ENCODE data around the gene SLC4A11. TPM values are rescaled to one million over a fixed set of nuclear protein-coding genes. Genes with fewer than 3 reads are reported as not detected.

The SLC4A11 gene
- polyA plus RNA-seq, 2 of the 4 experiments (the other 2 are of a cell fraction): 2.0 to 10.7 TPM

DNA sequence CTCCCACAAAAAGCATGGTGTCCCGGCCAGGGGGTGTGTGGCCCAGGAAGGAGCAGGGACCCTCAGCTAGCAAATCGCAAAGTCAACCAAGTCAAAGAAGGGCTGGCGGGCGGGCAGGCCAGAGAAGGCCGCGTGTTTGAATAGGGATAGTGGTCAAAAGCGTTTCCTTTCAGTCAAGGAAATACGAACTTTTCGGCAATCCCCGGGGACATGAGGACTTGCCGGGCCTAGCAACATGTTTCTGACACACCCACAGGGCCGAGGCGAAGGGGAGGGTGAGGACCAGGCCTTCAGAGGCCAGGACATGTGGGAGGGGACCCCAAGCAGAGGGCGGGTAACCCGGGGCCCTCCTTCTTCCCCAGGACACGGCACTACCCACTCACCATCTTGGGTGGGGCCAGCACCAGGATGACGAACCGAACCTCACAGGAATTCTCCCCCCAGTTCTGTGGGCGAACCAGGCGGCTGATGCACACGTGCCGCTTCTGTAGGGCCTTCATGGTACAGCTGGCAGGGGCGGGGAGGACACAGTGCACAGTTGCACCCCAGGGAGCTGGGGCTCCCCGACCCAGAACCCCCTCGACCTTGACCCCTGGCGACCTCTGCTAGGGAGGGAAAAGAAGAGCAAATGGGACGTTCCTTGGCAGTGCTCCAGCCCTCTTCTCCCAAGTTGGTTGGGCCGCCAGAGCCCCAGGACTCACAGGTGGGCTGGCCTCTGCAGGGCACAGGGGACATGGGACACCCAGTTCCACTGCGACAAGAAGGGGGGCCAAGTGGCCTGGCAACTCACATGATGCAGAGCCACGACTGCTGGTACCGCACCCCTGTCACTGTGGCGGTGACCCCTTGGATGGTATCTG, 5.6 kb downstream of the SLC4A11 start:
- ATAC-seq (no peak), FAIRE-seq (no peak), DNase-seq (ENCODE audit: low read depth in 1 of 2, low spot score in 1 of 2) (no peak)
- Histone ChIP-seq H3K27ac (no peak overlapping the region), H3K4me1 (peaks cover 24% of the 10 kb centered on the region), H3K9me3 (no peaks in the 10 kb centered on the region), H3K4me3 (no peak overlapping the region), H3K4me2 (no peak overlapping the region)
- 83% methylated on average over 30 of the region's 32 CpGs for WGBS (ENCODE audit: missing lambda C conversion rate)
- TF ChIP-seq BHLHE40 (IDR thresholded peaks at IDR 0.05; ENCODE audit: low read depth, low read length): no peak
- POLR2A ChIA-PET: no interaction called here
- CTCF ChIA-PET: interaction anchor here (1.1 to 3.3 kb wide), 4 partner anchors 10 to 83 kb away, joined by 3 to 15 read pairs (median 6); no protein-coding TSS in a partner anchor

DNA sequence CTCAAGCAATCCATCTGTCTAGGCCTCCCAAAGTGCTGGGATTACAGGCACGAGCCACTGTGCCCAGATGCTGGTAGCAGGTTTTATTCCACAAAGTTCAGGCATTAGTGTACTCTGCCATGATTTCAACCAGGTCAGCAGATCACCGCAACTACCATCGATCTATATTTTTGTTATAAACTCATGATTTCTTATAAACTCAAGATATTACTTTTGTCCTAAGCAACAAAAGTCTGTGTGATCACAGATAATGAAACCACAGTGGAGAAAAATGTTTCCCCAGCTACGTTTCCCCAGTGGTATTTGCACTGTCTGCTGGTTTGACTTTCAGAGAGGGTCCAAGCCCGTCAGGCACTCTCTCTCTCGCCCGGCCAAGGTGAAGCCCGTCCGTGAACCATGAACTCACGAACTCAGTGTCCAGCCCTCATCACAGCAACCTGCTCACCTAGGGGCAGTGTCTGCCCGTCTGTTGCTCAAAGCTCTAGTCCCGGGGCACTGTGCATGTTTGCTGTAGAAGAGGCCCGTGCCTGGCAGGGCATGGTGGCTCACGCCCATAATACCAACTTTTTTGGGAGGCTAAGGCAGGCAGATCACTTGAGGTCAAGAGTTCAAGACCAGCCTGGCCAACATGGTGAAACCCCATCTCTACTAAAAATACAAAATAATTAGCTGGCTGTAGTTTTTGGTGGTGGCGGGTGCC, 7.0 kb downstream of the SLC4A11 start:
- H3K27ac ChIP-seq: no peak overlapping the region
- FAIRE-seq: no peak
- CTCF ChIA-PET: interaction anchor here (0.6 to 3.3 kb wide), 7 partner anchors 8 to 85 kb away, joined by 3 to 15 read pairs (median 6); no protein-coding TSS in a partner anchor
- peaks cover 19% of the 10 kb centered on the region for H3K4me1 ChIP-seq
- no peaks in the 10 kb centered on the region for H3K9me3 ChIP-seq
- ATAC-seq: no peak
- 87% methylated on average over 15 of the region's 15 CpGs for WGBS (ENCODE audit: missing lambda C conversion rate)
- POLR2A ChIA-PET: no interaction called here
- DNase-seq (ENCODE audit: low read depth in 1 of 2, low spot score in 1 of 2): no peak
- no peak overlapping the region for H3K4me2 ChIP-seq
- H3K4me3 ChIP-seq: no peak overlapping the region
- TF ChIP-seq MYC (IDR thresholded peaks at IDR 0.05; ENCODE audit: borderline replicate concordance, low read length) (no peak), RNF2 (IDR thresholded peaks at IDR 0.05; ENCODE audit: borderline replicate concordance, low read depth) (no peak), RARB (CRISPR knock-in tag; IDR thresholded peaks at IDR 0.05) (no peak), NPAS2 (CRISPR knock-in tag; IDR thresholded peaks at IDR 0.05; ENCODE audit: borderline replicate concordance) (no peak), FOXS1 (CRISPR knock-in tag; IDR thresholded peaks at IDR 0.05) (no peak), POLR2AphosphoS2 (conservative IDR thresholded peaks at IDR 0.05; ENCODE audit: low read length) (no peak), HOXB13 (CRISPR knock-in tag; IDR thresholded peaks at IDR 0.05; ENCODE audit: low read depth) (no peak), NR3C1 (IDR thresholded peaks at IDR 0.05) (no peak), ZNF302 (CRISPR knock-in tag; IDR thresholded peaks at IDR 0.05) (no peak)
- TF ChIP-seq, protein P1, sequence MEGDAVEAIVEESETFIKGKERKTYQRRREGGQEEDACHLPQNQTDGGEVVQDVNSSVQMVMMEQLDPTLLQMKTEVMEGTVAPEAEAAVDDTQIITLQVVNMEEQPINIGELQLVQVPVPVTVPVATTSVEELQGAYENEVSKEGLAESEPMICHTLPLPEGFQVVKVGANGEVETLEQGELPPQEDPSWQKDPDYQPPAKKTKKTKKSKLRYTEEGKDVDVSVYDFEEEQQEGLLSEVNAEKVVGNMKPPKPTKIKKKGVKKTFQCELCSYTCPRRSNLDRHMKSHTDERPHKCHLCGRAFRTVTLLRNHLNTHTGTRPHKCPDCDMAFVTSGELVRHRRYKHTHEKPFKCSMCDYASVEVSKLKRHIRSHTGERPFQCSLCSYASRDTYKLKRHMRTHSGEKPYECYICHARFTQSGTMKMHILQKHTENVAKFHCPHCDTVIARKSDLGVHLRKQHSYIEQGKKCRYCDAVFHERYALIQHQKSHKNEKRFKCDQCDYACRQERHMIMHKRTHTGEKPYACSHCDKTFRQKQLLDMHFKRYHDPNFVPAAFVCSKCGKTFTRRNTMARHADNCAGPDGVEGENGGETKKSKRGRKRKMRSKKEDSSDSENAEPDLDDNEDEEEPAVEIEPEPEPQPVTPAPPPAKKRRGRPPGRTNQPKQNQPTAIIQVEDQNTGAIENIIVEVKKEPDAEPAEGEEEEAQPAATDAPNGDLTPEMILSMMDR (IDR thresholded peaks at IDR 0.05): no peak
- TF ChIP-seq, protein P2, sequence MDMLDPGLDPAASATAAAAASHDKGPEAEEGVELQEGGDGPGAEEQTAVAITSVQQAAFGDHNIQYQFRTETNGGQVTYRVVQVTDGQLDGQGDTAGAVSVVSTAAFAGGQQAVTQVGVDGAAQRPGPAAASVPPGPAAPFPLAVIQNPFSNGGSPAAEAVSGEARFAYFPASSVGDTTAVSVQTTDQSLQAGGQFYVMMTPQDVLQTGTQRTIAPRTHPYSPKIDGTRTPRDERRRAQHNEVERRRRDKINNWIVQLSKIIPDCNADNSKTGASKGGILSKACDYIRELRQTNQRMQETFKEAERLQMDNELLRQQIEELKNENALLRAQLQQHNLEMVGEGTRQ (IDR thresholded peaks at IDR 0.05): no peak

DNA sequence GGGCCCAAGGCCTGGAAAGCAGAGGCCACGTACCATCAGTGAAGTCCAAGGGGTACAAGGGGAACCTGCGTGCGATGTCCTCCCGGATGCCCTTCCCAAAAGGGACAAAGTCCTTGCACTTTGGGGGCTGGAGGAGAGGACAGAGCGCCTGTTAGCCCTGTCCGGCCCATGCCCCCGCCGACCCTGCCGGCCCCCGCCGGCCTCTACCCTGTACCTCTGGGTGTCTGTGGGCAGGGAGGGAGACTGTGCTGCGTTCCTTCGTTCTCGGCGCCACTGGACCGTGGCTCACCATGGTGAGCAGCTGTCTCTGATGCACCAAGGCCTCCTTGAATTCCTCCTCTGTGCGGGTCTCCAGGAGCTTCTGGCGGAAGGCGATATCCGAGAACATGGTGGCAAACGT, 7.9 kb downstream of the SLC4A11 start:
- FAIRE-seq: no peak
- WGBS (ENCODE audit: missing lambda C conversion rate): 94% methylated on average over 20 of the region's 21 CpGs

DNA sequence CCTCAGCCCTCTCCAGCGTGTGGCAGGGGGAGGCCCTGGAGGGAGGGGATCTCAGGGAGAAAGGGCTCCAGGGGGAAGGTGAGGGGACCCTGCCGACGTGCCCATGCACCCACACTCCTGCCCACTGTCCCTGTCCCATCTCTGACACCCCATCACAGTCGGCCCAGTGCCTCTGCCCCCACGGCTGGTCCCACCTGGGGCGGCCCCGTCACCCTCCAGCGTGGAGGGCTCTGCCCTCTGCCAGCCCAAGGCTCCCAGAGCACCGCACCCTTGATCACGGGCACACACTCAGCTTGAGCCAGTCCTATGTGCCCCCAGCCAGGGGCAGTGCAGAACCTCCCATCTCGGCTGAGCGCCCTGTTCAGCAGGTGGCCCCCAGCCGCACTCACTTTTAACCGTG, 9.2 kb downstream of the SLC4A11 start:
- 90% methylated on average over 12 of the region's 14 CpGs for WGBS (ENCODE audit: missing lambda C conversion rate)
- DNase-seq (ENCODE audit: low read depth in 1 of 2, low spot score in 1 of 2): no peak
- CTCF ChIA-PET: interaction anchor here (0.6 to 4.1 kb wide), 3 partner anchors 11 to 99 kb away, joined by 3 to 32 read pairs (median 3); no protein-coding TSS in a partner anchor
- Histone ChIP-seq H3K4me3 (no peak overlapping the region), H3K4me1 (peaks cover 6% of the 10 kb centered on the region; the same call in 1 of the 3 replicates), H3K9me3 (no peaks in the 10 kb centered on the region), H3K27ac (no peak overlapping the region), H3K4me2 (no peak overlapping the region)
- ATAC-seq: no peak; a peak in 1 of 6 replicates
- POLR2A ChIA-PET: no interaction called here
- FAIRE-seq: no peak
- TF ChIP-seq CEBPB (IDR thresholded peaks at IDR 0.05) (no peak), MAZ (IDR thresholded peaks at IDR 0.05; ENCODE audit: borderline replicate concordance, low read depth, low read length) (no peak), JUN (IDR thresholded peaks at IDR 0.05) (no peak), CBX8 (IDR thresholded peaks at IDR 0.05) (no peak), SMC3 (IDR thresholded peaks at IDR 0.05) (no peak)
- TF ChIP-seq, protein P3, sequence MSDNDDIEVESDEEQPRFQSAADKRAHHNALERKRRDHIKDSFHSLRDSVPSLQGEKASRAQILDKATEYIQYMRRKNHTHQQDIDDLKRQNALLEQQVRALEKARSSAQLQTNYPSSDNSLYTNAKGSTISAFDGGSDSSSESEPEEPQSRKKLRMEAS (IDR thresholded peaks at IDR 0.05): no peak
- TF ChIP-seq, protein P4, sequence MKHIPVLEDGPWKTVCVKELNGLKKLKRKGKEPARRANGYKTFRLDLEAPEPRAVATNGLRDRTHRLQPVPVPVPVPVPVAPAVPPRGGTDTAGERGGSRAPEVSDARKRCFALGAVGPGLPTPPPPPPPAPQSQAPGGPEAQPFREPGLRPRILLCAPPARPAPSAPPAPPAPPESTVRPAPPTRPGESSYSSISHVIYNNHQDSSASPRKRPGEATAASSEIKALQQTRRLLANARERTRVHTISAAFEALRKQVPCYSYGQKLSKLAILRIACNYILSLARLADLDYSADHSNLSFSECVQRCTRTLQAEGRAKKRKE (CRISPR knock-in tag; IDR thresholded peaks at IDR 0.05; ENCODE audit: low read depth): no peak
- TF ChIP-seq, protein P2 (IDR thresholded peaks at IDR 0.05): no peak
- TF ChIP-seq, protein P1 (IDR thresholded peaks at IDR 0.05): no peak

More for the DNA sequence above, 7.9 kb downstream of the SLC4A11 start:
- no peak overlapping the region for H3K4me2 ChIP-seq
- H3K27ac ChIP-seq: no peak overlapping the region
- TF ChIP-seq RNF2 (IDR thresholded peaks at IDR 0.05; ENCODE audit: borderline replicate concordance, low read depth): no peak
- no peak for TF ChIP-seq CEBPB (IDR thresholded peaks at IDR 0.05)
- TF ChIP-seq POLR2AphosphoS2 (conservative IDR thresholded peaks at IDR 0.05; ENCODE audit: low read length): no peak
- TF ChIP-seq HEYL (CRISPR knock-in tag; IDR thresholded peaks at IDR 0.05): no peak
- ATAC-seq: no peak
- ChIA-PET POLR2A (no interaction called here), CTCF (interaction anchor here (1.3 to 3.3 kb wide), 4 partner anchors 8 to 85 kb away, joined by 3 to 15 read pairs (median 6); no protein-coding TSS in a partner anchor)
- no peaks in the 10 kb centered on the region for H3K9me3 ChIP-seq
- DNase-seq (ENCODE audit: low read depth in 1 of 2, low spot score in 1 of 2): no peak
- peaks cover 9% of the 10 kb centered on the region for H3K4me1 ChIP-seq
- H3K4me3 ChIP-seq: no peak overlapping the region
